Stimulated activated CD4-positive, alpha-beta T cell treated with anti-CD3 and anti-CD28 coated beads, TNF-alpha, amount 100 ng/mL, for 48 hours (primary cell): Measurements from ENCODE around the gene DAO.
A peak's percentile ranks its signal among the peaks of the same experiment; 100 is the strongest.
"Not testable (repeated sequence)": the region's sequence is repeated elsewhere in the genome, so short reads cannot be mapped to it uniquely, and the experiment has no call there.

Experiments
- DNase-seq, 3 donors: peaks; one replicate each; pipeline ENCODE4 v3.0.0-alpha.2; 2020; ENCODE audit warnings: low read depth in 3 of 3

The DAO gene

GRCh38 chr12:108879615-108880254, at the start of gene DAO:
DAO (plus strand) TSS chr12:108880092; CDS start chr12:108885007, 4,915 bp downstream.
- DNase-seq: no peak

- DNase-seq: no peak
These were observed 48.4 kb upstream of the DAO start for GRCh38 chr12:108831309-108831991.

GRCh38 chr12:108832208-108832607, 47.7 kb upstream of the DAO start:
- DNase-seq: no peak

- no peak for DNase-seq
These were observed 47.0 kb upstream of the DAO start for GRCh38 chr12:108832730-108833354.

GRCh38 chr12:108833355-108833733, 46.5 kb upstream of the DAO start:
- DNase-seq: no peak

- no peak for DNase-seq
These were observed 46.0 kb upstream of the DAO start for GRCh38 chr12:108833757-108834472.

GRCh38 chr12:108835860-108836634, 43.8 kb upstream of the DAO start:
- DNase-seq: no peak

GRCh38 chr12:108837239-108837638, 42.7 kb upstream of the DAO start:
- DNase-seq: no peak

GRCh38 chr12:108837680-108838079, 42.2 kb upstream of the DAO start:
- no peak for DNase-seq

GRCh38 chr12:108838194-108839017, 41.5 kb upstream of the DAO start:
- peak; percentile 43 to 59 (median 58) for DNase-seq

GRCh38 chr12:108839018-108839889, 40.6 kb upstream of the DAO start:
- no peak for DNase-seq

GRCh38 chr12:108839890-108840230, 40.0 kb upstream of the DAO start:
- DNase-seq: no peak

- no peak for DNase-seq
These were observed 39.1 kb upstream of the DAO start for GRCh38 chr12:108840605-108841332.

- not testable (repeated sequence) for DNase-seq
These were observed 38.1 kb upstream of the DAO start for GRCh38 chr12:108841825-108842224.

GRCh38 chr12:108842361-108842760, 37.5 kb upstream of the DAO start:
- DNase-seq: no peak

GRCh38 chr12:108843187-108843586, 36.7 kb upstream of the DAO start:
- no peak for DNase-seq

- no peak for DNase-seq
These were observed 34.2 kb upstream of the DAO start for GRCh38 chr12:108845696-108846095.

- no peak for DNase-seq
These were observed 33.6 kb upstream of the DAO start for GRCh38 chr12:108846290-108846701.

- DNase-seq: no peak
These were observed 32.2 kb upstream of the DAO start for GRCh38 chr12:108847705-108848104.
